GM18951 (cell line): ENCODE measurements around the gene LY86.
A peak's percentile ranks its signal among the peaks of the same experiment; 100 is the strongest.

ENCODE experiments used
- POLR2A ChIP-seq: IDR thresholded peaks from 4 replicates; pipeline ENCODE4 v1.6.1; 2011; ENCODE audit warnings: mild to moderate bottlenecking; ENCODE audit not compliant: insufficient read length, insufficient read depth; ENCODE audit errors: extremely low read depth
- in situ Hi-C: fragments of 300-500 bp; cut with MboI; formaldehyde crosslinking; loops from one replicate; pipeline ENCODE4 v1.12.0; 2022; ENCODE audit warnings: low sequenced_read_pairs, mixed read lengths, inconsistent platforms; ENCODE audit not compliant: unreplicated experiment

Gene LY86

DNA sequence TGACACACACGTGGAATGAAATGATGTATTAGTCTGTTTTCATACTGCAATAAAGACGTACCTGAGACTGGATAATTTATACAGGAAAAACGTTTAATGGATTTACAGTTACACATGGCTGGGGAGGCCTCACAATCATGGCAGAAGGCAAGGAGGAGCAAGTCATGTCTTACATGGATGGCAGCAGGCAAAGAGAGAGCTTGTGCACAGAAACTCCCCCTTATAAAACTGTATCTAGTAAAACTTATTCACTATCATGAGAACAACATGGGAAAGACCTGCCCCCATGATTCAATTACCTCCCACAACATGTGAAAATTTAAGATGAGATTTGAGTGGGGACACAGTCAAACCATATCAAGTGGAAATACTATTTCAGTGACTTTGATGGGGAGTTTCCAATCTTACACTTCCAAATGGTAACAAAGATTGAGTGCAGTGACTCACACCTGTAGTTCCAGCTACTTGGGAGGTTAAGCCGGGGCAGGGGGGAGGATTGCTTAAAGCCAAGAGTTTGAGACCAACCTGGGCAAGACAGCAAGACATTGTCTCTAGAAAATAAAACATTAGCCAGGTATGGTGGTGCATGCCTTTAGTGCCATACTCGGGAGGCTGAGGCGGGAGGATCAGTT is 8.2 kb upstream of the LY86 start:
- in situ Hi-C loops: no loop called here
- TF ChIP-seq POLR2A: no peak

DNA sequence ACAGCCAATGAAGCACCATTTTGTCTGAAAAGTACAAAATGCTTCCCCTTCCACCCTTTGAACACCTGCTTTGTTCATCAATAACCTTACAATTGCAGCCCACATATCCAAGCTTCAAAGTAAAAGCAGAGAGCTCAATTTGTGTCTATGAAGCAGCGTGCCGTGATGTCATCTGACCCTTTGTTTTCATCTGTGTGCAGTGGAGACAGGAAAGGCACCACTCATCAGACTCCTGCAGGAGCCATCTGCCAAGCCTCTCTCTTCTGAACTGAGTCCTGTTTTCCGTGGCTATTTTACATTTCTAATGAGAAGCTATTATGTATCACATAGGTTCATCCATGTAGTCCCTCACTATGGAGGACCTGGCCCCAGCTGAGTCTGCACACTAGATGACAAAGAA is 7.5 kb upstream of the LY86 start:
- TF ChIP-seq POLR2A: no peak
- in situ Hi-C loops: no loop called here

DNA sequence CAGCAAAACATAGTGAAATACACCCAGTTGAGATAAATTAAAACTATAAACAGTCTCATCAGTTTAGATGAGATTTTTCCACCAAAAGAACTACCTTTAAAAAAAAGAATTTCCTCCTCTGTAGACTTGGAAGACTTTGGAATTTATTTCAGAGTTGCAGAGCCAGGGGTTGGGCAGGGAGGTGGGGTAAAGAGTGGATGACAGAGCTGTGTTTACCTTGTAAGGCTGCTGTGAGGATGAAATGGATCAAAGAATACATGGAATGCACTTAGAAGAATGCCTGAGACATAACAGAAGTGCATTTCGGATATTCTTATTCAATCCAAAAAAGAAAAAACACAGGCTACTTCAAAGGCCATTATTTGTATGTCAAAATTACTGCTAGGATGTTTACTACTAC is 6.4 kb upstream of the LY86 start:
- TF ChIP-seq POLR2A: no peak
- in situ Hi-C loops: no loop called here

DNA sequence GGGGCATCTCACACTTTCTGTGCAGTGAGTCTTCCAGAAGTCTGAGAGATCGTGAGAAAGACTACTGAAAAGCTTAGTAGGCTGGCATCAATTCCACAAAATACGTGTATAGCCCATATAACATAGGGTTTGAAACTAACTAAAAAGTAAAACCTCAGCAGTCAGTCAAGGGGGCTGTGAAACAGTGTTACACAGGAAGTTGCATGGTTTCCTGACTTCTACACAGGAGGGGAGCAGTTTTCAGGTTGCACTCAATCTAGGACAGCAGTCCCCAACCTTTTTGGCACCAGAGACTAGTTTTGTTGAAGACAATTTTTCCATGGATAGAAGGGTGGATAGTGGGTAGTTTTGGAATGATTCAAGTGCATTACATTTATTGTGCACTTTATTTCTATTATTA is 4.7 kb upstream of the LY86 start:
- TF ChIP-seq POLR2A: no peak
- in situ Hi-C loops: no loop called here

DNA sequence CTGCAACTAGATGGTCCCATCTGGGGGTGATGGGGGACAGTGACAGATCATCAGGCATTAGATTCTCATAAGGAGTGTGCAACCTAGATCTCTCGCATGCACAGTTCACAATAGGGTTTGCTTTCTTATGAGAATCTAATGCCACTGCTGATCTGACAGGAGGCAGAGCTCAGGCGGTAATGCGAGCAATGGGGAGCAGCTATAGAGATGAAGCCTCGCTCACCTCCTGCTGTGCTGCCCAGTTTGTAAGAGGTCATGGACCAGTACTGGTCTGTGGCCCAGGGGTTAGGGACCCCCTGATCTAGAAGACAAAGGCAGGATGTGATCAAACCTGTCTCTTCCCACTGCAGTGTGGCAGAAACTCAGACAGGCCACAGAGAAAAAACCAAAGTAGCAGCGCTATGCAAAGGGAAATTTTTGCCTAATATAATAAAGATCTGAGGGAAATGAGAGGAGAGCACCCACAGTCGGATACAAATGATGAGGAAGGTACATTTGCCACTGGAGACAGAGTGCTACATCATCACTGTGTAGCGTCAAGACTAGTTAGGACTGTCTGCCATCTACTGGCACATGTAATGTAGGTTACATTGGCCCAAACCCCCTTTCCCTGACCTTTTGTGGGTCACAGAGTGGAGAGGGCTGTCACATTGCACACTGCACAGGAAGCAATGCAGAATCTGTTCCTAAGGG is 4.1 kb upstream of the LY86 start:
- in situ Hi-C loops: no loop called here
- peak; percentile 15 for TF ChIP-seq POLR2A

DNA sequence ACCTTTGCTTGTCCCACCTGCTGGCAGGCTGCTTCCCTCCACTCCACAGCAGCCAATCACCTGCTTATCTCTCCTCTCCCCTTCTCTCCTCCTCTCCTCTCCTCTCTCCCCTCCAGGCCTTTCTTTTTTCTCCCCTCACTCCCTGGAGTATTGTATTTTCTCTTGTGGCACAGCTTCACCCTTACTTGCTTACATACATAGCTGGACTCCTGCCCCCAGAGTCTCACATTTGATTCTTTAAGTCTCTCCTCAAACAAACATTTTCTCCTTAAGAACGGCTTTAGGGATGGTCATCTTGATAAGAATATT is 3.6 kb upstream of the LY86 start:
- TF ChIP-seq POLR2A: no peak
- in situ Hi-C loops: no loop called here

DNA sequence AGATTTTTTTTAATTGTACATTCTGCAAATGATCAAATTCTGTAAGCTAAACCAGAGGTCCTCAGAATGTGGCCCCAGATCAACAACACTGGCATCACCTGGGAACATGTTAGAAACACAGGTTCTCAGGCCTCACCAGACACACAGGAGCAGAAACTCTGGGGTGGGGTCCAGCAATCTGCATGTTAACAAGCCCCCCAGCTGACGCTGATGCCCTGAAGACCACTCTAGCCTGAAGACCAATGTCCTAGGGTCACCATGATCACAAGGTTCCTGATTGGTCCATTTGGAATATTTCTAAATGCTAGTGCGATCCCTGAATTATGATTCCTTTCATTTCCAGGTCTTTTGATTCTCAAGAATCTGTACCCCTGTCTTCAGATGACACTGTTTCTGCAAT is 2.4 kb upstream of the LY86 start:
- in situ Hi-C loops: no loop called here
- peak; percentile 43 for TF ChIP-seq POLR2A

DNA sequence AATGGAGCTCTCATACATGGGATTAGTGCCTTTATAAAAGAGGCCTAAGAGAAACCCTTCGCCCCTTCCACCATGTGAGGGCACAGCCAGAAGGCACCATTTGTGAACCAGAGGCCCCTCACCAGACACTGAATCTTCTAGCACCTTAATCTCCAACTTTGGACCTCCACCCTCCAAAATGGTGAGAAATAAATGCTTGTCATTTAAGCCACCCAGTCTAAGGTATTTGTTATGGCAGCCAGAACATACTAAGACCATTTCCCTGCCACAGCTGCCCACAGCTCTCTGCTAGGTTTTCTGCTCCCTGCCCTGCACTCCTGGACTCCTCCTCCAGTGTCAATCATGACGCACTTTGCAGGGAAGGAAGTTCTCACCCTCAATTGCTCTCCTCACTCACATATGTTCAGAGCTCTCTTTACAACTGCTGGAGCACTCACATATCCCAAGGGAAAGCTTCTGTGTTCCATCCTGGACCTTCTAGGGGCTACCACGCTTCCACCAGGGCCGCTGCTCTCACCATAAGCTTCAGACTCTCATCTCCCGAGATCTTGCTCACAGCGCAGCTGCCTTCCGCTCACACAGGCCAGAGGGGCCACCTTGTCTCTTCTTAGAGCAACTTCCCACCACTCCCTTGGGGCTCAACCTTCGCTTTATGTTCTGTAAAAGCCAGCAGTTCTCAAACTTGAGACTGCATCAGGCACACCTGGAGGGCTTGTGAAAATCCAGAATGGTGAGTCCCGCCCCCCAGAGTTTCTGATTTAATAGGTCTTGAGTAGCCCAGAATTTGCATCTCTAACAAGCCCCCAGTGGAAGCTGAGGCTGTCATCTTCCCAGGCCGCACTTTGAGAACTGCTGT is 1.6 kb upstream of the LY86 start:
- peak; percentile 77 for TF ChIP-seq POLR2A
- in situ Hi-C loops: no loop called here

DNA sequence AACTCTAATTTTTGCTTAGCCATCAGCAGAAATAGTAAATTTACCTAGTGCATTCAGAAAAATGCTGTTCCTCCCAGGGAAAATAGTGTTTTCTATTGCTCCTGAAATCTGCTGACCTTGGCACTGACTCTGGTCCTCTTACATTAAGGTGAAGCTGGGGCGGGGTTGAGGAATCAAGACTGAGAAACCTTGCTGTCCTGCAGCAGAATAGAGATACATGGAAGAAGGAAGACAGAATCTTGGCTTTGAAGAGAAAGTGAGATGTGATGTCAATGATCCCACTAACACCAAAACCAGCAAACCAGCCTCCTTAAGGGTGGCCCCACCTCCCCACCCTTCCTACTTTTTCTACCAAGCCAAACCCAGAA is 840 bp upstream of the LY86 start:
- no peak for TF ChIP-seq POLR2A
- in situ Hi-C loops: no loop called here

DNA sequence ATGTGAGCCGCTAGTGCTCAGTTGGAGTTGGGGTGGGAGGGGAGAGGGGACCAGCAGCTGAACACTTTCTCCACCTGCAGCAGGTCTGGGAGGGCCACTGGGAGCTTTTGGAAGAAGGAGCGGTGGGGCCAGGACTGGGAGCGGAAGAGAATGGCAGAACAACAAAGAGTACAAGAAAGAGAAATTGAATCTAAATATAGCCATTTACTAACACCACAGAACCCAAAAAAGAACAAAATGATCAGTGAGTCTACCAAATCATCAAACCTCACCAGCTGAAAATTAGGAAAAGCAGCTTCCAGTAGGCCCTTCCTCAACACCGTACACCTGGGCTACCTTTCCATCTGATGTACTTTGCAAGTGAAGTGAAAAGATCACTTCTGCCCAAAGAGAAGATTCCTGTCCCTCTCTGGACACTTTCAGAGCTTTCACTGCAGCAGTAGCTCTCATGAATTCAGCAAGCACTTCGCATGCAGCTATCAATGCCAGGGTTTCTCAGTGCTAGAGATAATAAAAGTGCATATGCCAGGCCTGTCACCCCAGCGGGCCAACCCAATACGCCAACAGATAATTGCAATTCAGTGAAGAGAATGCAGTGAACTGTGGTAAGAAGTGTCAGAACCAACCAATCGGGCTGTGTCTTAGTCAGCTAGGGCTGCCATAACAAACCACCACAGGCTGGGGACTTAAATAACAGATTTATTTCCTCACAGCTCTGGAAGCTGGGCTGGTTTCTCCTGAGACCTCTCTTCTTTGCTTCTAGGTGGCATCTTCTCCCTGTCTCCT is 597 bp downstream of the LY86 start:
- in situ Hi-C loops: no loop called here
- no peak for TF ChIP-seq POLR2A

DNA sequence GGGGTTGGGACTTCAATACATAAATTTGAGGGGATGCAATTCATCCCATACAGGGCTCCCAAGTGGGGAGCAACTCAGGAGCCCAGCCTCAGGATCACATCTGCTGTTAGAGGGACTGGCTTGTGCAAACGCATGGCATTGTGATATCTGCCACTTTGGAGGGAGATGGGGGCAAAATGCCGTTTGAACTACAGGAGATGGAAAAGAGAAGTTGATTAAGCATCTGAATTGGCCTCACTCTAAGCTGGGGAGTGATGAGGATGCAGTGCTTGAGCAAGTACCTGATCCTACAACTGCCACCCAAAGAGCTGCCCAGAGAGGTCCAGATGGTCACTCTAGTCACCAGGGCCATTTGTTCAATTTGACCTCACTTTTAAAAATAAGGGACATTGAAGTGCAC is 2.0 kb downstream of the LY86 start:
- no peak for TF ChIP-seq POLR2A
- in situ Hi-C loops: no loop called here

DNA sequence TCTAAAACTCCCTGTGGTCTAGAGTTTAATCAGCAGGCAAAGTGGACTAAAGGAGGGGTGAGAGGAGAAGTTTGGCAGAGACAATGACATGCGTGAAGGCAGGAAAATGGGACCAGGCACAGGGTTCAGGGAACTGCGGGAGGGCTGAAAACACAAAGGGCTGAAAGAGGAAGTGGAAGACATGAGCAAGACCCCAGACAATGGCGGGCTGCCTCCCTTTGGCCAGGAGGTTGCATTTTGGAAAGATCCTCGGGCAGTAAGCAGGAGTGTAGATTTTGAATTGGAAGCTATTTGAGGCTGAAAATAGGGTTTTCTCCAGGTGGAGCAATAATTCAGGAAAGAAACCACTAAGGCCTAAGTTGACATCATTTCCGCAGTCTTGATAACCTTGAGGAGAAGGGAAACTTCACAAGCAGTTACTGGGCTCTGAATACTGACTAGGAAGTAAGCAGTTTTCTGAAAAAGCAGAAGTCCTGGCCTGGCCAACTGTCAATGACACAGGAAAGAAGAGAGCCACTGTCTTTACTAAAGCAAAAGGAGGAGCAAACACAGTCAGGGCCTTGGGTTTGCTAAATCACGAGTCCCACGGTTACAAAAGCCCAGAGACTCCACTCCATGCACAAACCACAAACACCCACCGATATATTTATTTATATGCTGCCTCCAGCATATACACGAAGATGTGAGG is 3.4 kb downstream of the LY86 start:
- TF ChIP-seq POLR2A: no peak
- in situ Hi-C loops: no loop called here
